PC-3 (cell line): ENCODE results near the gene CEMP1. TPM values are rescaled to one million over a fixed set of nuclear protein-coding genes. Genes with fewer than 3 reads are reported as not detected.

Experiments used
- ATAC-seq: fragments of 200-7000 bp; cut with Tn5 transposase; 2 replicates; pipeline ENCODE4 v1.9.1; 2020; ENCODE audit warnings: mild to moderate bottlenecking, moderate library complexity
- BruUV-seq: library from RNA; stranded (reverse); fragments of 400-500 nt; replicated peaks from 2 replicates; lab custom pipeline; 2021; lab: Mats Ljungman, UMichigan
- CTCF ChIA-PET: fragments of 300-600 bp; sonication (Branson Sonifier 250); formaldehyde crosslinking; loops from one replicate; lab custom pipeline; 2022; ENCODE audit warnings: antibody characterized with exemption; lab: Charles Lee
- POLR2A ChIA-PET: fragments of 300-600 bp; sonication (Branson Sonifier 250); formaldehyde crosslinking; loops from one replicate; lab custom pipeline; 2022; ENCODE audit warnings: antibody characterized with exemption; ENCODE audit not compliant: unreplicated experiment; lab: Charles Lee
- DNase-seq: peaks from one replicate; pipeline ENCODE4 v3.0.0-alpha.2; 2015
- H2AFZ ChIP-seq: fragments of 300-600 bp; sonication (generic); 2 replicates; pipeline ENCODE4 v1.6.0; 2016; ENCODE audit warnings: antibody characterized with exemption, low read length
- H3F3A ChIP-seq: fragments of 300-600 bp; sonication (generic); one replicate; pipeline ENCODE4 v1.6.0; 2017; ENCODE audit warnings: antibody characterized with exemption, low read length, control low read depth, mild to moderate bottlenecking; ENCODE audit not compliant: unreplicated experiment
- H3K27ac ChIP-seq: fragments of 300-600 bp; sonication (generic); 2 replicates; pipeline ENCODE4 v1.5.1; 2016; ENCODE audit warnings: mild to moderate bottlenecking, low read length
- H3K27me3 ChIP-seq: fragments of 300-600 bp; sonication (generic); 2 replicates; pipeline ENCODE4 v1.6.1; 2016; ENCODE audit warnings: low read length, mixed read lengths
- H3K36me3 ChIP-seq: fragments of 300-600 bp; sonication (generic); 2 replicates; pipeline ENCODE4 v1.6.1; 2016; ENCODE audit warnings: low read depth, mixed run types, low read length, mixed read lengths
- H3K4me1 ChIP-seq: fragments of 300-600 bp; sonication (generic); 2 replicates; pipeline ENCODE4 v1.5.1; 2016; ENCODE audit warnings: low read length; ENCODE audit not compliant: insufficient read depth
- H3K4me2 ChIP-seq: fragments of 300-600 bp; sonication (generic); 2 replicates; pipeline ENCODE4 v1.6.0; 2016; ENCODE audit warnings: low read length
- H3K4me3 ChIP-seq: fragments of 300-600 bp; sonication (generic); 2 replicates; pipeline ENCODE4 v1.5.1; 2016; ENCODE audit warnings: mild to moderate bottlenecking, low read length, mixed read lengths
- H3K79me2 ChIP-seq: fragments of 300-600 bp; sonication (generic); 2 replicates; pipeline ENCODE4 v1.6.1; 2017; ENCODE audit warnings: low read length, mixed read lengths
- H3K9ac ChIP-seq: fragments of 300-600 bp; sonication (generic); 2 replicates; pipeline ENCODE4 v1.6.0; 2016; ENCODE audit warnings: mild to moderate bottlenecking, low read length
- H3K9me2 ChIP-seq: fragments of 300-600 bp; sonication (generic); replicated peaks from 2 replicates; pipeline ENCODE4 v1.6.1; 2016; ENCODE audit warnings: mixed run types, low read length, mixed read lengths
- H3K9me3 ChIP-seq: fragments of 300-600 bp; sonication (generic); 2 replicates; pipeline ENCODE4 v1.6.1; 2016; ENCODE audit warnings: low read length, mixed read lengths
- H4K20me1 ChIP-seq: fragments of 300-600 bp; sonication (generic); 2 replicates; pipeline ENCODE4 v1.6.1; 2016; ENCODE audit warnings: low read length, mixed read lengths
- CTCF ChIP-seq: fragments of 300-600 bp; sonication (generic); conservative IDR thresholded peaks from 2 replicates; pipeline ENCODE4 v1.5.1; 2017; ENCODE audit warnings: antibody characterized with exemption, low read depth, mild to moderate bottlenecking, low read length
- EZH2 ChIP-seq: fragments of 300-600 bp; sonication (generic); IDR thresholded peaks from one replicate; pipeline ENCODE4 v1.6.1; 2017; ENCODE audit warnings: antibody characterized with exemption, mild to moderate bottlenecking, low read length; ENCODE audit not compliant: unreplicated experiment
- EZH2phosphoT487 ChIP-seq: fragments of 300-600 bp; sonication (generic); IDR thresholded peaks from 2 replicates; pipeline ENCODE4 v1.6.1; 2018; ENCODE audit warnings: mild to moderate bottlenecking, antibody characterized with exemption, low read length, borderline replicate concordance
- intact Hi-C: fragments of 100-400 bp; cut with micrococcal nuclease; formaldehyde crosslinking; loops from 2 replicates; pipeline ENCODE4 v1.9.0; 2023
- total RNA-seq: library from RNA; depleted of rRNA; stranded (reverse); fragments of >200 nt; gene quantifications from 2 replicates; pipeline ENCODE4 v1.2.3, GENCODE V29; 2014

CEMP1 gene
- total RNA-seq, 1 experiment from 2014 or later, result not detected

GRCh38 chr16:2484898-2485508, 46.2 kb downstream of the CEMP1 start:
- H3K9me3 ChIP-seq, result no peaks in the 10 kb centered on the region
- intact Hi-C loops, result no loop called here

GRCh38 chr16:2483939-2484897, 47.0 kb downstream of the CEMP1 start:
- Histone ChIP-seq H3K27me3 (no peaks in the 10 kb centered on the region), H3K36me3 (no peaks in the 10 kb centered on the region), H3K27ac (no peak overlapping the region), H3K9me3 (no peaks in the 10 kb centered on the region), H3K9me2 (no peaks in the 10 kb centered on the region), H2AFZ (no peak overlapping the region), H3K4me2 (no peak overlapping the region), H4K20me1 (no peaks in the 10 kb centered on the region), H3K4me3 (no peak overlapping the region), H3K9ac (no peak overlapping the region), H3K4me1 (no peaks in the 10 kb centered on the region), H3K79me2 (no peaks in the 10 kb centered on the region), H3F3A (no peaks in the 10 kb centered on the region)
- DNase-seq (no peak), ATAC-seq (no peak)
- no peak for TF ChIP-seq CTCF
- no peak for TF ChIP-seq EZH2
- no peak for TF ChIP-seq EZH2phosphoT487
- POLR2A ChIA-PET, result no interaction called here
- CTCF ChIA-PET, result no interaction called here
- no TSS peak for BruUV-seq
- intact Hi-C loops, result no loop called here

More at GRCh38 chr16:2484898-2485508, 46.2 kb downstream of the CEMP1 start:
- Histone ChIP-seq H3K79me2 (no peaks in the 10 kb centered on the region), H3K36me3 (no peaks in the 10 kb centered on the region), H3K9me2 (no peaks in the 10 kb centered on the region), H3K27ac (no peak overlapping the region), H3F3A (no peaks in the 10 kb centered on the region), H3K4me3 (no peak overlapping the region), H3K27me3 (no peaks in the 10 kb centered on the region), H2AFZ (no peak overlapping the region), H3K4me2 (no peak overlapping the region), H3K9ac (no peak overlapping the region), H4K20me1 (no peaks in the 10 kb centered on the region), H3K4me1 (no peaks in the 10 kb centered on the region)
- no peak for ATAC-seq
- TF ChIP-seq CTCF (no peak), EZH2 (no peak), EZH2phosphoT487 (no peak)
- no peak for DNase-seq
- POLR2A ChIA-PET, result no interaction called here
- CTCF ChIA-PET, result no interaction called here
- no TSS peak for BruUV-seq
